GM21825 (cell line): ENCODE data around the gene LRRC15.

ENCODE experiments used
- ATAC-seq: cut with Tn5 transposase; IDR thresholded peaks from one replicate; pipeline ENCODE4 v1.9.1; 2021; ENCODE audit warnings: mild to moderate bottlenecking, moderate library complexity; ENCODE audit not compliant: unreplicated experiment

LRRC15 gene

DNA sequence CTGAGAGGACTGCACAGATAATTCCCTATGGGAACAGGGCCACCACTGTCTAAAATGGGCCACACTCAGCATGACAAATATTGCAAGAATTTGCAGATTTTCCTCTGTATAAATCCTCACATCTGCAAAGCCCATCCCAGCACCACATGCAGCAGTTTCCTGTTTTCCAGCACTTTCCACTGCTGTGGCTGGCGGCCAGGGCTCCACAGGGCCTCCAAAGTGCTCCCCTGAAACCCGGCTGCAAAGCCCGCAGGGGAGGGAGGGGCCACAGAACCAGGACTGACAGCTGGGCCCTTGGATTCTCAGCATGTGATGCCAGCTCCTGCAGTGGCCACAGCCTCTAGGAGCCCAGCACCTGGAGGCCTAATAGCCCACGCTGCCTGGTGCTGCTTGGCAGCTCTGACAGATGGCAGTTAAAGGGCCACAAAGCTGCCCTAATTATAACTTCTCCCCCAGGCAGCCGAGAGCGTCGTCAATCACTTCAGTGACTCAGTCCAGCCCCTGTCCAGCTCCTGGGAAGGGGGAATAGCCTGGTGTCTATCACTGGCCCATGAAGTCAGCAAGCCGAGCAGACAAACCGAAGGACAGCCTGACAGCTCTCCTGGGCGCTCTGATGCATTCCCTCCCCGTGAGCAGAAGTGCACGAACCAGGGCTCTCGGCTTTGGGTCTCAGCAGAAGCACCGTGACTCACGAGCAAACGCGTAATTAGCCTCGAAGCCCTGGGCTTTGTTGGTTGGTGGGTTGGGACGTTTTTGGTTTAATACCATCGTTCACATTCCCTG, 4.7 kb downstream of the LRRC15 start:
- no peak for ATAC-seq

DNA sequence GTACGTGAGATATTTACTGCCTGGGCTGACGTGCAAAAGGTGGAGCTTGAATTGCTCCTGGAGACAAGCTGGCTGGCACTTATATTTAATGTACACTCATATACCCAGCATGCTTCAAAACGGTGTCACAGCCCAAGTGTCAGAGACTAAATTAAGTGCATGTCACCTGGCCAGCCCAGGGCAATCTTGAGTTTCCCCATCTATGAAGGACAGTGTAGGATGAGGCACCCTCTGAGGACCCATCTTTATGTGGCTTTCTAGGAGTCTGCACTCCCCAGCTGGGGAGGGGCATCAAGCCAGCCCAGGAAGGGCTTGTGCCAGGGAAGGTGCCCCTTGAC, 5.3 kb downstream of the LRRC15 start:
- no peak for ATAC-seq

GRCh38 chr3:194360568-194360967, 9.0 kb downstream of the LRRC15 start:
- no peak for ATAC-seq

- no peak for ATAC-seq
Observed at GRCh38 chr3:194357681-194358080, 11.9 kb downstream of the LRRC15 start.

DNA sequence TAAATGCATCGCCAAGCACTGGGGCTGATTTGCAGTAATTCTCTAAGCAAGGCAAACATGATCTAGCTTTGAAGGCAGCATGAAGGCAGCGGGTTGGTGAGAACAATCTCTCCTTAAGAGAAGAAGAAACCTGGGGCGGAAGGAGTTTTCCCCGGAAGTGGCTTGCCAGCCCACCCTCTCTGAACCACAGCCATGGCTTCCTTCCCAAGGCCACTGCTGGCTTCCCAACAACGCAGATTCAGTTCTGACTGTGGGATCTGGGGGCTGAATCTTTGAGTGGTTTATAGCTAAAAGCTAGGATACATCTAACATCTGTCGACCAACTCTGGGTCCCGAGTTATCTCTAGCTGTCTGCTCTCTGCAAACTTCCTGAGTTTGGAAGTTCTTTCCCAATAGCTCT, 14.2 kb downstream of the LRRC15 start:
- no peak for ATAC-seq

- no peak for ATAC-seq
Observed at GRCh38 chr3:194354315-194354714, 15.2 kb downstream of the LRRC15 start.

- ATAC-seq: no peak
Observed at GRCh38 chr3:194352667-194353246, 16.8 kb downstream of the LRRC15 start.

DNA sequence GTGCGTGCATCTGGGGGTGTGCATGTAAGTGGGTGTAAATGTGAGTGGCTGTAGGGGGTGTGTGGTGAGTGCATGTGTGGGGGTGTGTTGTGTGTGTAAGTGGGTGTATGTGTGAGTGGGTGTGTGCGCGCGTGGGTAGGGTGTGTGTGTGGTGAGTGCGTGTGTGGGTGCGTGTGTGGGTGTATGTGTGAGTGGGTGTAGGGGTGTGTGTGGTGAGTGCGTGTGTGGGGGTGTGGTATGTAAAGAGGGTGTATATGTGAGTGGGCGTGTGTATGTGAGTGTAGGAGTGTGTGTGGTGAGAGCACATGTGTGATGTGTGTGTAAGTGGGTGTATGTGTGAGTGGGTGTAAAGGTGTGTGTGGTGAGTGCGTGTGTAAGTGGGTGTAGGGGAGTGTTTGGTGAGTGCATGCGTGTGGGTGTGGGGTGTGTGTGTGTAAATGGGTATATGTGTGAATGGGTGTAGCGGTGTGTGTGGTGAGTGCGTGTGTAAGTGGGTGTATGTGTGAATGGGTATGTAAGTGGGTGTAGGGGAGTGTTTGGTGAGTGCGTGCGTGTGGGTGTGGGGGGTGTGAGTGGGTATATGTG, 17.5 kb downstream of the LRRC15 start:
- ATAC-seq: no peak

GRCh38 chr3:194351080-194351672, 18.4 kb downstream of the LRRC15 start, which contains the start of gene CPN2:
Gene CPN2, minus strand, starts transcription at chr3:194351328. Its CDS starts 8,626 bp downstream, at chr3:194342702.
- ATAC-seq: no peak

GRCh38 chr3:194350726-194351071, 18.8 kb downstream of the LRRC15 start:
- no peak for ATAC-seq

DNA sequence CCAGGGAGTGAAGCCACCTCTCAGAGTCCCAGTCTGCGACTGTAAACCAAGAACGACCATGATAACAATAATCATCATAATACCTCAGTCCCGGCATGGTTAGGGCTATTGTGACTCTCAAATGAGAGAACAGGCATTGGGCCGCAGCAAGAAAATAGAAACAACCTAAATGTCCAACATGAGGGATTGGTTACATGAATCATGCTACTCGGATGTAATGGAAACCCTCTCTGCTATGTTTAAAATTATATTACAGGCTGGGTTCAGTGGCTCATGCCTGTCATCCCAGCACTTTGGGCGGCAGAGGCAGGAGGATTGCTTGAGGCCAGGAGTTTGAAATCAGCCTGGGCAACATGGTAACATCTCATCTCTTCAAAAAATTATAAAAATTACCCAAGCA, 21.2 kb downstream of the LRRC15 start:
- ATAC-seq: no peak

GRCh38 chr3:194346621-194347020, 22.9 kb downstream of the LRRC15 start:
- ATAC-seq: no peak

GRCh38 chr3:194346035-194346434, 23.5 kb downstream of the LRRC15 start:
- no peak for ATAC-seq

- ATAC-seq: no peak
Observed at GRCh38 chr3:194344012-194344411, 25.5 kb downstream of the LRRC15 start.

- no peak for ATAC-seq
Observed at GRCh38 chr3:194343561-194343893, 26.0 kb downstream of the LRRC15 start.

- ATAC-seq: no peak
Observed at GRCh38 chr3:194342861-194343560, 26.5 kb downstream of the LRRC15 start.

DNA sequence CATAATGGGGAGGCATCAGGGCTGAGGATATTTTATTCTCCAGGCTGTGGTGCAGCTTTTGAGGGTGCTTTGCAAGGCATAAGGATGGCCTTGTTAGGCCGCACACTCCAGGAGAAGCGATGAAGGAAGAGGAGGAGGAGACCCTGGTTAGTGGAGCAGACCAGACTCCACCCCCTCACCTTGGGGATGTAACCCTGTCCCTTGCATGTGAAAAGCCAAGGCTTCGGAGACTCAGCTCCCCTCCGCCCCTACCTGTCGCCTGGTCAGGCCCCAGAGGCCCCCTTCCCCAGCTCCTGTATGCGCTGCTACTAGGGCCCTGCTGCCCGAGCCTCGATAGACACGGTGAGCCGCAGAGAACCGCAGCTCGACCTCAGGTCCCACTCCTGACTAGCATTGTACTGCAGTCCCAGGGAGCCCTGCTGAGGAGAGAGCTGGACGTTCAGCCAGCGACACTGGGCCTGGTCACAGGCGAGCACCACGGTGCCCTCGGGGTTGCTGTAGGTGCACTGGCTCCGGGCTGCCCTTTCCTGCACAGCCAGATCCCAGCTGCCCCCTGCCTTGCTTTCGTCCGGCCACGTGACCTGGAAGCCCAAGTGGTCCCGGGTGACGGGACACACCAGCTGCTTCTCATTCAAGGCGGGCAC, 28.7 kb downstream of the LRRC15 start:
- no peak for ATAC-seq

DNA sequence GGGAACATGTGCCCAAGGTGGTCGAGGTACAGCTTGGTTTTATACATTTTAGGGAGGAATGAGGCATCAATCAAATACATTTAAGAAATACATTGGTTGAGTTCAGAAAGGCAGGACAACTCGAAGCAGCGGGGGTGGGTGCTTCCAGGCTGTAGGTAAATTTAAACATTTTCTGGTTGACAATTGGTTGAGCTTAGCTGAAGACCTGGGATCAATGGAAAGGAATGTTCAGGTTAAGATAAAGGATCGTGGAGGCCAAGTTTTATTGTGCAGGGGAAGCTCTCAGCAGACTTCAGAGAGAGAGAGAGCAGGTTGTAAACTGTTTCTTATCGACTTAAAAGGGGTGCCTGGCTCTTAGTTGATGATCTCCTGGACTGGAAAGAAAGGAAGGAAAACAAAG, 29.7 kb downstream of the LRRC15 start:
- no peak for ATAC-seq

DNA sequence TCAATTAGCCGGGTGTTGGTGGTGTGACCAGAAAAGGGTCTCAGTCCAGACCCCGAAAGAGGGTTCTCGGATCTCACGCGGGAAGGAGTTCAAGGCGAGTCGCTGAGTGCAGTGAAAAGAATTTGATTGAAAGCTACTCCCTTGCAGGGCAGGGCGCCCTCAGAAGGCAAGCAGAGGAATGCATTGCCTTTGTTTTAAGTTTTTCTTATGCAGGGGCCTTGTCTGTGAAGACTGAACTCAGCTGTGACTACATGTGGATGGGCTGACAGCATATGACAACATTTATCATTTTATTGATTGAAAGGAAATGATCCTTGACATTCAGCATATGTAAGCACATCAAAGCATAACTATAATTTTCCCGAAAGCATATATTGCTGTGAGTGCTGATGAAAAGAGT, 30.2 kb downstream of the LRRC15 start:
- no peak for ATAC-seq

DNA sequence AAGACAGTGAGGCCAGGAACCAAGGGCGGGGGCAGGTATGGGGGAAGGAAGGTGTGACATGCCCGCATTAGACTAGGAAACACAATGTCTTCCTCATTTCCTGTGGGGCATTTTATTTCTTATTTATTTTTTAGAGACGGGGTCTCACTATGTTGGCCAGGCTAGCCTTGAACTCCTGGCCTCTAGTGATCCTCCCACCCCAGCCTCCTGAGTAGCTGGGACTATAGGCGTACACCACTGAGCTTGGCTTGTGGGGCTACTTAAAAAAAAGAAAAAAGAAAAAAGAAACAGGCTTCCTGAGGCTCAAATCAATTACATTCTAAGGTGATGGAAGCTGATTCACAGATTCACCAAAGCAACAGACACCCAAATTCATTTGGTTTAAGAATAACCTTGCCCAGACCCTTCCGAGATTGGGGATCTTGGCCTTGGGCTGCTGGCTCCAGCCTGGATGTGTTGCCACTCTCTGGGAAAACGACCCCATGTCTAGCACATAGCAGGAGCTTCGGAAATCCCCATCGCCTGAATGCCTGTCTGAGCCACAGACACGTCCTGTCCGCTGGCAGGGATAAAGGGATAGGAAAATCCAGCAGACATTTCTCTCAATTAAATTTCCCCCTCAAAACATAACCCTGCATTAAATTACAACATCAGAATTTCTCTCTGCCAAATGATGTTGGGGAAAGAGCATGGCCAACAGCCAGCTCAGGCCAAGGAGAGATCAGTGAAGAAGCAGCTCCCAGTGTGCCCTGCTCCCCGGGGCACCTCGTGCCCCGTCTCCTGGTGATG, 31.4 kb downstream of the LRRC15 start:
- no peak for ATAC-seq
